ENCODE data around the gene DAB1.

Gene DAB1

GRCh38 chr1:57381871-57382270, 42.0 kb downstream of the DAB1 start:
- CTCF ChIA-PET: no interaction called here

More at GRCh38 chr1:57381871-57382270, 42.0 kb downstream of the DAB1 start:
- Histone ChIP-seq H3K9me3 (ENCODE audit: control insufficient read depth, insufficient read depth, low read depth, low read length) (no peaks in the 10 kb centered on the region), H3K27ac (ENCODE audit: extremely low read depth, low read depth, low read length) (no peak overlapping the region), H3K4me1 (ENCODE audit: control insufficient read depth, insufficient read depth, low read length) (no peaks in the 10 kb centered on the region), H3K36me3 (ENCODE audit: control insufficient read depth in 2 of 2, insufficient read depth in 1 of 2, low read length in 2 of 2) (no peaks in the 10 kb centered on the region), H3K4me3 (ENCODE audit: low read depth, low read length) (no peak overlapping the region)
- TF ChIP-seq ZBTB11 (tag by site-specific recombination; conservative IDR thresholded peaks at IDR 0.05; ENCODE audit: low read depth) (no peak), SP7 (tag by site-specific recombination; IDR thresholded peaks at IDR 0.05) (no peak), ZFP69B (tag by site-specific recombination; IDR thresholded peaks at IDR 0.05) (no peak), ZNF23 (tag by site-specific recombination; IDR thresholded peaks at IDR 0.05; ENCODE audit: borderline replicate concordance) (no peak), ZSCAN23 (tag by site-specific recombination; IDR thresholded peaks at IDR 0.05) (no peak), ZBTB48 (tag by site-specific recombination; IDR thresholded peaks at IDR 0.05) (no peak), ZNF114 (tag by site-specific recombination; IDR thresholded peaks at IDR 0.05) (no peak), ZNF404 (tag by site-specific recombination; IDR thresholded peaks at IDR 0.05) (no peak), ZNF280C (tag by site-specific recombination; IDR thresholded peaks at IDR 0.05) (no peak), ZNF10 (tag by site-specific recombination; IDR thresholded peaks at IDR 0.05) (no peak), PRDM4 (tag by site-specific recombination; IDR thresholded peaks at IDR 0.05) (no peak), ZNF501 (tag by site-specific recombination; IDR thresholded peaks at IDR 0.05) (no peak), PBX3 (CRISPR knock-in tag; IDR thresholded peaks at IDR 0.05) (no peak), ZNF157 (tag by site-specific recombination; IDR thresholded peaks at IDR 0.05) (no peak), ZNF692 (tag by site-specific recombination; IDR thresholded peaks at IDR 0.05) (no peak), ZNF202 (tag by site-specific recombination; IDR thresholded peaks at IDR 0.05; ENCODE audit: borderline replicate concordance) (no peak), ZBTB20 (tag by site-specific recombination; IDR thresholded peaks at IDR 0.05) (no peak)
- TF ChIP-seq, protein P1, sequence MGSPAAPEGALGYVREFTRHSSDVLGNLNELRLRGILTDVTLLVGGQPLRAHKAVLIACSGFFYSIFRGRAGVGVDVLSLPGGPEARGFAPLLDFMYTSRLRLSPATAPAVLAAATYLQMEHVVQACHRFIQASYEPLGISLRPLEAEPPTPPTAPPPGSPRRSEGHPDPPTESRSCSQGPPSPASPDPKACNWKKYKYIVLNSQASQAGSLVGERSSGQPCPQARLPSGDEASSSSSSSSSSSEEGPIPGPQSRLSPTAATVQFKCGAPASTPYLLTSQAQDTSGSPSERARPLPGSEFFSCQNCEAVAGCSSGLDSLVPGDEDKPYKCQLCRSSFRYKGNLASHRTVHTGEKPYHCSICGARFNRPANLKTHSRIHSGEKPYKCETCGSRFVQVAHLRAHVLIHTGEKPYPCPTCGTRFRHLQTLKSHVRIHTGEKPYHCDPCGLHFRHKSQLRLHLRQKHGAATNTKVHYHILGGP (tag by site-specific recombination; IDR thresholded peaks at IDR 0.05): no peak
- TF ChIP-seq, protein P2, sequence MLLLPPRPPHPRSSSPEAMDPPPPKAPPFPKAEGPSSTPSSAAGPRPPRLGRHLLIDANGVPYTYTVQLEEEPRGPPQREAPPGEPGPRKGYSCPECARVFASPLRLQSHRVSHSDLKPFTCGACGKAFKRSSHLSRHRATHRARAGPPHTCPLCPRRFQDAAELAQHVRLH (tag by site-specific recombination; IDR thresholded peaks at IDR 0.05): no peak
- POLR2A ChIA-PET: no interaction called here
